Measurements from ENCODE around the gene MEX3B. TPM values are rescaled to one million over a fixed set of nuclear protein-coding genes. Genes with fewer than 3 reads are reported as not detected.

Gene MEX3B
- total RNA-seq, 1 donor from 2014 or later, result 9.0 TPM

DNA sequence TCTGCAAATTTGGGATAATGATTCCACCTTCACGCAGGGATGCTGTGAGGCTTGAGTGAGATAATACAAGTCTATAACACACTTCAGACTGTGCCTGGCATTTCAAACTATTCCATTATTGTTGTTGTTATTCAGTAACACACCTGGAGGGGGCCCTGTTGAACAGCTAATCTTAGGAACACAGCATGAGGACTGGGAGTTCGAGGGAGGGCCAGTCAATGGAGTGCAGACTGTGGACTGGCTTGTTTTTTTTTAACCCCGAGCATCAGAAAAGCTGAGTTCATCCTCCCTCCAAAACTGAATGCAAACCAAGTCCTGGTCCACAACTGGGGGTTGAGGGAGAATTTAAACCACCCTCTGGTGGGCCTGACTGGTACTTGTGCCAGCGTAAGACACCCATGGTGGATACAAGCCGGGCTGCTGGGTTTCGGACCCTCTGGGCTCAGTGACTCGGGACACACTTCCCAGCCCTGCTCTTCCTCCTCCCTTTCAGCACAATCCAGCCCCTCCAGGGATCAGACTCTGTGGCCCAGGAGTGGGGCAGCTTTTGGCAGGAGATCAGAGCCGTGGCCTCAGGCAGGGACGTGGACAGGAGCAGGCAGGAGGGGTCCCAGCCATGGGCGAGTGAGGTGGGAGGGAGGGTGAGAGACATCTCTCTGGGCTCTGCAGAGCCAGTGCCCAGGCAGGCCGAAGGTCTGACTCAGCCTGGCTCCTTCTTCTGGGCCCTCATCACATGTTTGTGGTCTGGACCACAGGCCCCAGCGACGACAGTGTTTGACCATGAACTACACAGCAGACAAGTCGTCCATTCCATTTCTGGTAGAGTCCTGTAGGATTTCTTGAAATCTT is 36.3 kb upstream of the MEX3B start:
- Histone ChIP-seq H3K36me3 (no peaks in the 10 kb centered on the region), H3K9me3 (no peaks in the 10 kb centered on the region), H3K4me1 (no peaks in the 10 kb centered on the region), H3K27me3 (no peaks in the 10 kb centered on the region), H3K27ac (no peak overlapping the region), H3K4me3 (no peak overlapping the region)
- intact Hi-C loops (cut with DNase I), result no loop called here
- DNase-seq (ENCODE audit: low spot score in 2 of 2), result no peak
- TF ChIP-seq, protein P1, sequence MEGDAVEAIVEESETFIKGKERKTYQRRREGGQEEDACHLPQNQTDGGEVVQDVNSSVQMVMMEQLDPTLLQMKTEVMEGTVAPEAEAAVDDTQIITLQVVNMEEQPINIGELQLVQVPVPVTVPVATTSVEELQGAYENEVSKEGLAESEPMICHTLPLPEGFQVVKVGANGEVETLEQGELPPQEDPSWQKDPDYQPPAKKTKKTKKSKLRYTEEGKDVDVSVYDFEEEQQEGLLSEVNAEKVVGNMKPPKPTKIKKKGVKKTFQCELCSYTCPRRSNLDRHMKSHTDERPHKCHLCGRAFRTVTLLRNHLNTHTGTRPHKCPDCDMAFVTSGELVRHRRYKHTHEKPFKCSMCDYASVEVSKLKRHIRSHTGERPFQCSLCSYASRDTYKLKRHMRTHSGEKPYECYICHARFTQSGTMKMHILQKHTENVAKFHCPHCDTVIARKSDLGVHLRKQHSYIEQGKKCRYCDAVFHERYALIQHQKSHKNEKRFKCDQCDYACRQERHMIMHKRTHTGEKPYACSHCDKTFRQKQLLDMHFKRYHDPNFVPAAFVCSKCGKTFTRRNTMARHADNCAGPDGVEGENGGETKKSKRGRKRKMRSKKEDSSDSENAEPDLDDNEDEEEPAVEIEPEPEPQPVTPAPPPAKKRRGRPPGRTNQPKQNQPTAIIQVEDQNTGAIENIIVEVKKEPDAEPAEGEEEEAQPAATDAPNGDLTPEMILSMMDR (IDR thresholded peaks at IDR 0.05), result no peak

DNA sequence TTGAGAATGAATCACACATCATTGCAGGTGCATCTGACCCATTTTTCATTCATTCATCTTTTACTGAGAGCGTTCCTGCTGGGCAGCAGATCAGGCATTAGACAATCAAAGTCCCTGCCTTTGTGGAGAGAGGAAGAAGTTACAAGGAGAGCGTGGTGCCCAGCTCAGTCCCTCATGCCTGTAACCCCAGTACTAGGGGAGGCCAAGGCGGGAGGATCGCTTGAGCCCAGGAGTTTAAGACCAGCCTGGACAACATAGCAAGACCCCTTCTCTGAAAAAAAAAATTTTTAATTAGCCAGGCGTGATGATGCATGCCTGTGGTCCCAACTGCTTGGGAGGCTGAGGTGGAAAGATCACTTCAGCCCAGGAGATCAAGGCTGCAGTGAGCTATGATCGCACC is 35.0 kb upstream of the MEX3B start:
- TF ChIP-seq, protein P1 (IDR thresholded peaks at IDR 0.05), result no peak
- Histone ChIP-seq H3K4me1 (no peaks in the 10 kb centered on the region), H3K4me3 (no peak overlapping the region), H3K9me3 (no peaks in the 10 kb centered on the region), H3K27me3 (no peaks in the 10 kb centered on the region), H3K27ac (no peak overlapping the region), H3K36me3 (no peaks in the 10 kb centered on the region)
- intact Hi-C loops (cut with DNase I), result no loop called here
- DNase-seq (ENCODE audit: low spot score in 2 of 2), result no peak

GRCh38 chr15:82079736-82080135 is 33.9 kb upstream of the MEX3B start:
- TF ChIP-seq, protein P1 (IDR thresholded peaks at IDR 0.05), result no peak
- Histone ChIP-seq H3K9me3 (no peaks in the 10 kb centered on the region), H3K27me3 (no peaks in the 10 kb centered on the region), H3K4me3 (no peak overlapping the region), H3K4me1 (no peaks in the 10 kb centered on the region), H3K36me3 (no peaks in the 10 kb centered on the region), H3K27ac (no peak overlapping the region)
- DNase-seq (ENCODE audit: low spot score in 2 of 2), result no peak
- intact Hi-C loops (cut with DNase I), result no loop called here

DNA sequence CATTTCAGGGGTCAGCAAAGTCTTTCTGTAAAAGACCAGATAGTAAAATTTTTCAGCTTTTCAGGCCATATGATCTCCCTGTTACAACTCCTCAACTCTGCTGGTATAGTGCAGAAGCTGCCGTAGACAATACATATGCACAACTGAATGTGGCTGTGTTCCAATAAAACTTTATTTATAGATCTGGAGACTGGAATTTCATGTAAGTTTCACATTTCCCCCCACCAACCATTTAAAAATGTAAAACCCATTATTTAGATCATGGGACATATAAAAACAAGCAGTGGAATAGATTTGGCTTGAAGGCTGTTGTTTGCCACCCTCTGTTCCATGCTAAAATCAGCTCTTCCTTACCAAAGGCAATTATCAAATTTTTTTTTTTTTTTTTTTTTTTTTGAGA is 28.8 kb upstream of the MEX3B start:
- Histone ChIP-seq H3K9me3 (no peaks in the 10 kb centered on the region), H3K4me3 (no peak overlapping the region), H3K36me3 (no peaks in the 10 kb centered on the region), H3K4me1 (no peaks in the 10 kb centered on the region), H3K27me3 (no peaks in the 10 kb centered on the region), H3K27ac (no peak overlapping the region)
- intact Hi-C loops (cut with DNase I), result no loop called here
- TF ChIP-seq, protein P1 (IDR thresholded peaks at IDR 0.05), result no peak
- no peak for DNase-seq (ENCODE audit: low spot score in 2 of 2)

- intact Hi-C loops (cut with DNase I), result no loop called here
- no peaks in the 10 kb centered on the region for H3K9me3 ChIP-seq
- no peaks in the 10 kb centered on the region for H3K36me3 ChIP-seq
- DNase-seq (ENCODE audit: low spot score in 2 of 2), result no peak
- TF ChIP-seq, protein P1 (IDR thresholded peaks at IDR 0.05), result no peak
- H3K4me3 ChIP-seq, result no peak overlapping the region
- no peaks in the 10 kb centered on the region for H3K27me3 ChIP-seq
- H3K4me1 ChIP-seq, result no peaks in the 10 kb centered on the region
- H3K27ac ChIP-seq, result no peak overlapping the region
Observed at GRCh38 chr15:82072926-82073537, 27.2 kb upstream of the MEX3B start.
